ENCODE results near the gene ZRANB3.
"Not testable (repeated sequence)": the region's sequence is repeated elsewhere in the genome, so short reads cannot be mapped to it uniquely, and the experiment has no call there.

The ZRANB3 gene

GRCh38 chr2:135485441-135485840, 45.6 kb downstream of the ZRANB3 start:
- no peak for DNase-seq (ENCODE audit: low read depth in 2 of 2)

DNA sequence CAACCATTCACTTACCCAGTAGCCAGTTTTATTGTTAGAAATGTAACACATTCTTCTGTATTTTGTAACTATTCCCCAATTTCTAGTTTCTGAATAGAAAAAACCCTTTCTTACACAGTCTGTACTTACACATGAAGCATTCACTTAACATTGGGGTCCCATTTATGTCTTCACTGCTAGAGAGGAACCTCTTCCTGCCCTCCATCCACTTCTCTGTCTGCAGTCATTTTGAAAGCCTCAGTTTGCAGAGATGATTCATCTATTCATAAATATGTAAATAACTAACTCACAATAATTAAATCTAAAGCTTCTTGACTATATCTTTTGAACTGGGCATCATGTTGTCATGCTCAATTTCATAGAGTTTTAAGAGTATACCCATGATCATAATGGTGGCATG, 55.9 kb downstream of the ZRANB3 start:
- no peak for DNase-seq (ENCODE audit: low read depth in 2 of 2)

- DNase-seq (ENCODE audit: low read depth in 2 of 2) = no peak
Measured at GRCh38 chr2:135473567-135473966, 57.5 kb downstream of the ZRANB3 start.

DNA sequence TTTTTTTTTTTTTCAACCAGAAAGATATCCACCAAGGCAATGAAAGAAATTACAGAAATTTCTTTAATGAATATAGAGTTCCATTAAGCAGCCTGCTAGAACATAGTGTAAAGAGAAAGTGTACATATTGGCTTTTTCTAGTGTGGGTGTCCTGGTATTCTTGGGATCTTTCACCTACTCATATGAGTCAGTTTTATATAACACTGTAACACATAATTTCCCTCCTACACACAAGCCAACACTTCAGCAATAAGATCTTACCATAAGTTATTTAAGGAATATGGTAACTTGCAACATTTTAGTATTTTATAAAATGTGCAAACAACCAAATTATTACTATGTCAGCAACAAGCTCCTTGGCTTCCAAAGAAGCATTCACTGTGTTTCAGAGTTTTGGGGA, 59.9 kb downstream of the ZRANB3 start:
- DNase-seq (ENCODE audit: low read depth in 2 of 2) = no peak

GRCh38 chr2:135457279-135457678, 73.7 kb downstream of the ZRANB3 start:
- DNase-seq (ENCODE audit: low read depth in 2 of 2) = no peak

DNA sequence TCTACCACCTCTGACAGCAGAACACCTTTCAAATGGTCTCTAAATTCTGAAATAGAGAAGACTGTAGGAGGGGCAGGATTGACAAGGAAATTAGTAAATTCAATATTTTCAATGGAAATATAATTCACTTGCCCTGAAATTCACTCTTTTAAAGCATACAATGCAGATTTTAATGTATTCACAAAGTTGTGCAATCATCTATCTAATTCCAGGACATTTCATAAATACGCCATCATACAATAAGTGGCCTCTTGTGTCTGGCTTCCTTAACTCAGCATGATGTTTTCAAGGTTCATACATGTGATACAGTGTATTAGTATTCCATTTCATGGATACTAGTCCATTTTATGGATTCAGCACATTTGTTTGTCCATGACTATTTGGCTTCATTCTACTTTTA, 74.2 kb downstream of the ZRANB3 start:
- no peak for DNase-seq (ENCODE audit: low read depth in 2 of 2)

GRCh38 chr2:135456431-135456830, 74.6 kb downstream of the ZRANB3 start:
- no peak for DNase-seq (ENCODE audit: low read depth in 2 of 2)

- DNase-seq (ENCODE audit: low read depth in 2 of 2) = no peak
Measured at GRCh38 chr2:135454608-135455007, 76.4 kb downstream of the ZRANB3 start.

DNA sequence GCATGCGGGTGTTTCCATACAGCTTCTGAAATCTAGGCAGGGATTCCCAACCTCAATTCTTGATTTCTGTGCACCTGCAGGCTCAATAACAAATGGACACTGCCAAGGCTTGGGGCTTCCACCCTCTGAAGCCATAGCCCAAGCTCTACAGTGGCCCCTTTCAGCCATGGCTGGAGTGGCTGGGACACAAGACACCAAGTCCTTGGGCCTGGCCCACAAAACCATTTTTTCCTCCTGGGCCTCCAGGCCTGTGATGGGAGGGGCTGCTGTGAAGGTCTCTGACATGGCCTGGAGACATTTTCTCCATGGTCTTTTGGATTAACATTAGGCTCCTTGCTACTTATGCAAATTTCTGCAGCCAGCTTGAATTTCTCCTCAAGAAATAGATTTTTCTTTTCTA, 78.0 kb downstream of the ZRANB3 start:
- DNase-seq (ENCODE audit: low read depth in 2 of 2) = not testable (repeated sequence)

GRCh38 chr2:135451966-135452365, 79.1 kb downstream of the ZRANB3 start:
- no peak for DNase-seq (ENCODE audit: low read depth in 2 of 2)

DNA sequence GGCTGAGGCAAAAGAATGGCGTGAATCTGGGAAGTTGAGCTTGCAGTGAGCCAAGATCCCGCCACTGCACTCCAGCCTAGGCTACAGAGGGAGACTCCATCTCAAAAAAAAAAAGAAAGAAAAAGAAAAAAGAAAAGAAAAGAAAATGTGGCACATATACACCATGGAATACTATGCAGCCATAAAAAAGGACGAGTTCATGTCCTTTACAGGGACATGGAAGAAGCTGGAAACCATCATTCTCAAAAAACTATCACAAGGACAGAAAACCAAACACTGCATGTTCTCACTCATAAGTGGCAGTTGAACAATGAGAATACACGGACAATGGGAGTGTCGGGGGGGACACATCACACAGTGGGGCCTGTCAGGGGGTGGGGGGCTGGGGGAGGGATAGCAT, 88.0 kb downstream of the ZRANB3 start:
- DNase-seq (ENCODE audit: low read depth in 2 of 2) = not testable (repeated sequence)

DNA sequence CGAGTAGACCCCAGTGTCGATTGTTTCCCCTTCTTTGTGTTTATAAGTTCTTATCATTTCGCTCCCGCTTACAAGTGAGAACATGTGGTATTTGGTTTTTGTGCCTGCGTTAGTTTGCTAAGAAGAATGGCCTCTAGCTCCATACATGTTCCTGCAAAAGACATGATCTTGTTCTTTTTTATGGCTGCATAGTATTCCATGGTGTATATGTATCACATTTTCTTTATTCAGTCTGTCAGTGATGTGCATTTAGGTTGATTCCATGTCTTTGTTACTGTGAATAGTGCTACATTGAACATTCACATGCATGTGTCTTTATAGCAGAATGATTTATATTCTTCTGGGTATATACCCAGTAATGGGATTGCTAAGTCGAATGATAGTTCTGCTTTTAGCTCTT, 95.9 kb downstream of the ZRANB3 start:
- DNase-seq (ENCODE audit: low read depth in 2 of 2) = not testable (repeated sequence)

DNA sequence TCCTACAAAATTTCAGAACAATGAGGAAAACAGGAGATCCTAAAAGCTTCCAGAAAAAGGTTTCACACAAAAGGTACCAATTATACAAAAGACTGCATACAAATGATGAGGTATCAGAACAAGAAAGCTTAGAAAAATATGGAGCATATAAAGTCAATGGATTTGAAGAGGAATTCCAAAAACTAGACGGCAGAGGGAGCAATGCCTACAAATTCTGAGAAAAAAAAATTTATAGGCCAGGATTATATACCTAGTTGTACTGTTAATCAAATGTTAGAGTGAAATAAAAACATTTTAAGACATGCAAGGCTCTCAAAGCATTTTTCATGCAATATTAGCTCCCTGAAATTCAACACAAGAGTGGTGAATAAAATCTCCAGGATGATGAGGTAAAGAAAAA, 106.2 kb downstream of the ZRANB3 start:
- no peak for DNase-seq (ENCODE audit: low read depth in 2 of 2)

DNA sequence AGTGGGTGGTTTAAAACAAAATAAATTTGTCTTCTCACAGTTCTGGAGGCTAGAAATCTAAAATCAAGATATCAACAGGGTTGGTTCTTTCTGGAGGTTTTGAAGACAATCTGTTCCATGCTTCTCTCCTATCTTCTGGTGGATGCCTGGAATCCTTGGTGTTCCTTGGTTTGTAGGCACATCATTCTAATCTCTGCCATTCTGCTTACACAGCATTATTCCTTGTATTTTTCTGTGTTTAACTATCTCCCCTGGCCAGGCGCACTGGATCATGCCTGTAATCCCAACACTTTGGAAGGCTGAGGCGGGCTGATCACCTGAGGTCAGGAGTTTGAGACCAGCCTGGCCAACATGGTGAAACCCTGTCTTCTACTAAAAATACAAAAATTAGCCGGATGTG, 108.1 kb downstream of the ZRANB3 start:
- DNase-seq (ENCODE audit: low read depth in 2 of 2) = no peak

- no peak for DNase-seq (ENCODE audit: low read depth in 2 of 2)
Measured at GRCh38 chr2:135411646-135412045, 119.4 kb downstream of the ZRANB3 start.

DNA sequence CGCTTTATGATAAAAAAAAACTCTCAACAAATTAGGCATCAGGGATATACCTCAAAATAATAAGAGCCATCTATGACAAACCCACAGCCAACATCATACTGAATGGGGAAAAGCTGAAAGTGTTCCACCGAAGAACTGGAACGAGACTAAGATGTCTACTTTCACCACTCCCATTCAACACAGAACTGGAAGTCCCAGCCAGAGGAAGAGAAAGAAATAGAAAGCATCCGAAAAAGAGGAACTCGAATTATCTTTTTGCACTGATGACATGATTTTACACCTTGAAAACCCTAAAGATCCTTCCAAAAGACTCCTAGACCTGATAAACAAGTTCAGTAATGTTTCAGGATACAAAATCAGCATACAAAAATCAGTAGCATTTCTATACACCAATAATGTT, 121.6 kb downstream of the ZRANB3 start:
- DNase-seq (ENCODE audit: low read depth in 2 of 2) = no peak

DNA sequence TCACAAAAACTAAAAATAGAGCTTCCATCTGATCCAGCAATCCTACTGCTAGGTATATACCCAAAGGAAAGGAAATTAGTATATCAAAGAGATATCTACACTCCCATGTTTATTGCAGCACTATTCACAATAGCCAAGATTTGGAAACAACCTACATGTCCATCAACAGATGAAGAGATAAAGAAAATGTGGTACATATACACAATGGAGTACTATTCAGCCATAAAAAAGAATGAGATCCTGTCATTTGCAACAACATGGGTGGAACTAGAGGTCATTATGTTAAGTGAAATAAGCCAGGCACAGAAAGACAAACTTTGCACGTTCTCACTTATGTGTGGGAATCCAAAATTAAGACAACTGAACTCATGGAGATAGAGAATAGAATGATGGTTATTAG, 134.8 kb downstream of the ZRANB3 start:
- not testable (repeated sequence) for DNase-seq (ENCODE audit: low read depth in 2 of 2)

DNA sequence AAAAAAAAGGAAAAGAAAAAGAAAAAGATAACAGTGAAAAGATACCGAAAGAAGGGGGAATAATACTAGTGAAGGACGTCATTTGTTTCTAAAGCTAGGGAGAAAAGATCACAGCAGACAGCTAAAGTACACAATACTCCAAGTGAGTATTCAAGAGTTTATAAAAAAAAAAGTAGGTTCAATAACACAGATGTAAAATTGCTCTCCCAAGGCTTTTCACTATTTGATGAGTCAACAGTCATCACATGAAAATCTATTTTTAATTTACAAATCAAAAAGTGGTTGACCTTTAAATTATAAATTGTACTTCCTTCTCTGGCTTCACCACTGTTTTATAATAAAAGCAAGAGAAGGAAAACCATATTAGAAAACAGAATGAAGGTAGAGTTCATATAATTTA, 144.0 kb downstream of the ZRANB3 start:
- DNase-seq (ENCODE audit: low read depth in 2 of 2) = no peak

GRCh38 chr2:135378591-135378990, 152.4 kb downstream of the ZRANB3 start:
- DNase-seq (ENCODE audit: low read depth in 2 of 2) = no peak

- no peak for DNase-seq (ENCODE audit: low read depth in 2 of 2)
Measured at GRCh38 chr2:135373702-135374101, 157.3 kb downstream of the ZRANB3 start.

DNA sequence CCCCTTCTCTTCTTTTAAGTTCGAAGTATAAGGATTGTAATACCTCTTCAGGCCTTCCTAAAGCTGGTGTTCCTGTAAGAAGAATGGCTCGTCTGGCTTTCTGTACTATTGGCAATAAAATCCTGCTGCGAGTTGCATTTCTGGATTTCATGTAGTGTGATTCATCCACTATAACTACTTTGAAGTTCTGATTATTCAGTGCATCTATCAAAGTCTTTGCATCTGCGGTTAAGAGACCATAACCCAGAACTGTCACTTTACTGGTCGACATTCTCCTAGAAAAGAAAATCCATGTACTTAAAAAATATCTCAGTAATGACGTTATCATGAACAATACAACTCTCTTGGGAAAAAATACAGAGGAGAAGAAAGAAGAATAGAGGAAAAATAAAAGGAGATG, 181.1 kb downstream of the ZRANB3 start:
- DNase-seq (ENCODE audit: low read depth in 2 of 2) = no peak

- DNase-seq (ENCODE audit: low read depth in 2 of 2) = not testable (repeated sequence)
Measured at GRCh38 chr2:135348096-135348704, 182.8 kb downstream of the ZRANB3 start.

GRCh38 chr2:135337071-135337470, 193.9 kb downstream of the ZRANB3 start:
- DNase-seq (ENCODE audit: low read depth in 2 of 2) = no peak

DNA sequence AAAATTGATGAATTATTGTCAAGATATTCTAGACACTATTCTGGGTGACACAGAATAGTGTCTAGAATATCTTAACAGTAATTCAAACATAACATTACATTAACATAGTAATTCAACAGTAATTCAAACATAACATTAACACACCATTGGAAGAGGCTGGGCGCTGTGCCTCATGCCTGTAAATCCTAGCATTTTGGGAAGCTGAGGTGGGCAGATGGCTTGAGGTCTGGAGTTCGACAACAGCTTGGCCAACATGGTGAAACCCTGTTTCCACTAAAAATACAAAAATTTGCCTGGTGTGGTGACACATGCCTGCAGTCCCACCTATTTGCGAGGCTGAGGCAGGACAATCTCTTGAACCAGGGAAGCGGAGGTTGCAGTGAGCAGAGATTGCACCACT, 195.8 kb downstream of the ZRANB3 start:
- DNase-seq (ENCODE audit: low read depth in 2 of 2) = no peak

All from stimulated activated CD8-positive, alpha-beta memory T cell treated with anti-CD3 and anti-CD28 coated beads, Interleukin-2, amount 100 ng/mL, for 1 hour (primary cell).